NB4 (cell line): ENCODE data around the gene PI3.

Source experiments
- CTCF ChIP-seq: IDR thresholded peaks from one replicate; pipeline ENCODE4 v1.5.1; 2012; ENCODE audit warnings: low read depth, low read length
- MAX ChIP-seq: IDR thresholded peaks from 2 replicates; pipeline ENCODE4 v1.6.1; 2011; ENCODE audit warnings: low read depth, low read length
- MYC ChIP-seq: IDR thresholded peaks from 2 replicates; pipeline ENCODE4 v1.6.1; 2011; ENCODE audit warnings: low read depth, low read length
- POLR2A ChIP-seq: IDR thresholded peaks from 2 replicates; pipeline ENCODE4 v1.6.1; 2011; ENCODE audit warnings: mild to moderate bottlenecking; ENCODE audit not compliant: insufficient read length; ENCODE audit errors: extremely low read depth

- TF ChIP-seq POLR2A (no peak), CTCF (no peak), MYC (no peak; the same call in 1 of the 2 replicates), MAX (no peak)
These were observed 21.6 kb upstream of the PI3 start for GRCh38 chr20:45153147-45153546.
